ENCODE measurements around the gene PRRX1.

The PRRX1 gene

GRCh38 chr1:170741678-170742077 lies 77.7 kb downstream of the PRRX1 start:
- no peaks in the 10 kb centered on the region for H4K20me1 ChIP-seq (ENCODE audit: insufficient read depth, low read length)
- H3K27ac ChIP-seq (ENCODE audit: low read length), result no peak overlapping the region
- no peaks in the 10 kb centered on the region for H3K9me3 ChIP-seq (ENCODE audit: insufficient read depth, low read length)
- H3K4me1 ChIP-seq (ENCODE audit: low read length), result no peaks in the 10 kb centered on the region
- H3K36me3 ChIP-seq (replicated peaks; ENCODE audit: low read depth, low read length), result no peaks in the 10 kb centered on the region
- H3K27me3 ChIP-seq (ENCODE audit: low read depth, low read length), result no peaks in the 10 kb centered on the region
- H3K4me2 ChIP-seq (ENCODE audit: low read length), result no peak overlapping the region
- H3K9ac ChIP-seq (ENCODE audit: low read length), result no peak overlapping the region
- no peak overlapping the region for H3K4me3 ChIP-seq (ENCODE audit: low read length)
- H3K79me2 ChIP-seq (ENCODE audit: low read length), result no peaks in the 10 kb centered on the region
- TF ChIP-seq EZH2phosphoT487 (IDR thresholded peaks at IDR 0.05; ENCODE audit: low read depth) (no peak), CTCF (IDR thresholded peaks at IDR 0.05; ENCODE audit: low read depth, low read length) (no peak)
- H2AFZ ChIP-seq (ENCODE audit: low read depth, low read length), result no peak overlapping the region

- no peaks in the 10 kb centered on the region for H3K4me1 ChIP-seq (ENCODE audit: low read length)
- H3K9ac ChIP-seq (ENCODE audit: low read length), result no peak overlapping the region
- no peak overlapping the region for H3K4me3 ChIP-seq (ENCODE audit: low read length)
- H3K27me3 ChIP-seq (ENCODE audit: low read depth, low read length), result no peaks in the 10 kb centered on the region
- H3K27ac ChIP-seq (ENCODE audit: low read length), result no peak overlapping the region
- no peaks in the 10 kb centered on the region for H3K36me3 ChIP-seq (replicated peaks; ENCODE audit: low read depth, low read length)
- no peak overlapping the region for H2AFZ ChIP-seq (ENCODE audit: low read depth, low read length)
- H3K9me3 ChIP-seq (ENCODE audit: insufficient read depth, low read length), result no peaks in the 10 kb centered on the region
- H3K79me2 ChIP-seq (ENCODE audit: low read length), result no peaks in the 10 kb centered on the region
- TF ChIP-seq EZH2phosphoT487 (IDR thresholded peaks at IDR 0.05; ENCODE audit: low read depth), result no peak
- no peak for TF ChIP-seq CTCF (IDR thresholded peaks at IDR 0.05; ENCODE audit: low read depth, low read length)
- no peak overlapping the region for H3K4me2 ChIP-seq (ENCODE audit: low read length)
- H4K20me1 ChIP-seq (ENCODE audit: insufficient read depth, low read length), result no peaks in the 10 kb centered on the region
Measured at GRCh38 chr1:170742600-170742999, 78.7 kb downstream of the PRRX1 start.

DNA sequence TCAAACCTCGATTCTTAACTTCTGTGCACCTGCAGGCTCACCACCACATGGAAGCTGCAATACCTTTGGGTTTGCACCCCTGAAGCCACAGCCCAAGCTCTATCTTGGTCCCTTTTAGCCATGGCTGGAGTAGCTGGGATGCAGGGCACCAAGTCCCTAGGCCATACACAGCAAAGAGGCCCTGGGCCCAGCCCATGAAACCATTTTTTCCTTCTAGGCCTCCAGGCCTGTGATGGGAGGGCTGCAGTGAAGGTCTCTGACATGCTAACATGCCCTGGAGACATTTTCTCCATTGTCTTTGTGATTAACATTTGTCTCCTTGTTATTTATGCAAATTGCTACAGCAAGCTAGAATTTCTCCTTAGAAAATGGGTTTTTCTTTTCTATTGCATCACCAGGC lies 79.2 kb downstream of the PRRX1 start:
- H3K79me2 ChIP-seq (ENCODE audit: low read length), result no peaks in the 10 kb centered on the region
- no peak overlapping the region for H3K4me3 ChIP-seq (ENCODE audit: low read length)
- TF ChIP-seq EZH2phosphoT487 (IDR thresholded peaks at IDR 0.05; ENCODE audit: low read depth), result no peak
- TF ChIP-seq CTCF (IDR thresholded peaks at IDR 0.05; ENCODE audit: low read depth, low read length), result no peak
- no peak overlapping the region for H3K9ac ChIP-seq (ENCODE audit: low read length)
- H3K4me1 ChIP-seq (ENCODE audit: low read length), result no peaks in the 10 kb centered on the region
- no peak overlapping the region for H2AFZ ChIP-seq (ENCODE audit: low read depth, low read length)
- H3K4me2 ChIP-seq (ENCODE audit: low read length), result no peak overlapping the region
- no peaks in the 10 kb centered on the region for H3K36me3 ChIP-seq (replicated peaks; ENCODE audit: low read depth, low read length)
- H3K9me3 ChIP-seq (ENCODE audit: insufficient read depth, low read length), result no peaks in the 10 kb centered on the region
- no peak overlapping the region for H3K27ac ChIP-seq (ENCODE audit: low read length)
- H3K27me3 ChIP-seq (ENCODE audit: low read depth, low read length), result no peaks in the 10 kb centered on the region
- no peaks in the 10 kb centered on the region for H4K20me1 ChIP-seq (ENCODE audit: insufficient read depth, low read length)

DNA sequence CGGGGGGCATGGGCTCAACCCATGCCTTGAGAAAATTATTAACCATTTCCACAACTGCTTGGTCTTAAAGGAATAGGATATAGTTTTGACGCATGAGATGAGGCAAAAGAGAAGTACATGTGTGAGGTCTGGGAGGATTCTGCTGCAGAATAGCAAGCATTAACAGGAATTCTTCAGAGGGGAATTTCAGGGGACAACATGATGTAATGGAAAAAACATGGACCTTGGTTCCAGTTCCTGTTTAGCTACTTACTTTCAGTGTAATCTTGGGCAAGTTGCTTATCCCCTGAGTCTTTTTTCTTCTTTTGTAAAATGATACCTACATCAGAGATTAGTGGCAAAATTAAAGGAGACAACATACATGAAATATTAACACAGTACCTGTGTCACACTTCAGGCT lies 85.6 kb downstream of the PRRX1 start:
- Histone ChIP-seq H3K36me3 (replicated peaks; ENCODE audit: low read depth, low read length) (no peaks in the 10 kb centered on the region), H3K9ac (ENCODE audit: low read length) (no peak overlapping the region), H3K27me3 (ENCODE audit: low read depth, low read length) (no peaks in the 10 kb centered on the region), H3K9me3 (ENCODE audit: insufficient read depth, low read length) (no peaks in the 10 kb centered on the region), H3K27ac (ENCODE audit: low read length) (no peak overlapping the region), H3K4me2 (ENCODE audit: low read length) (no peak overlapping the region), H3K4me3 (ENCODE audit: low read length) (no peak overlapping the region), H2AFZ (ENCODE audit: low read depth, low read length) (no peak overlapping the region), H3K4me1 (ENCODE audit: low read length) (no peaks in the 10 kb centered on the region), H3K79me2 (ENCODE audit: low read length) (no peaks in the 10 kb centered on the region), H4K20me1 (ENCODE audit: insufficient read depth, low read length) (no peaks in the 10 kb centered on the region)
- TF ChIP-seq EZH2phosphoT487 (IDR thresholded peaks at IDR 0.05; ENCODE audit: low read depth) (no peak), CTCF (IDR thresholded peaks at IDR 0.05; ENCODE audit: low read depth, low read length) (no peak)

Measured in OCI-LY3 (cell line).